Panc1 (cell line): ENCODE results near the gene NNT. TPM values are rescaled to one million over a fixed set of nuclear protein-coding genes. Genes with fewer than 3 reads are reported as not detected.

Source experiments
- ATAC-seq: fragments of 200-7000 bp; cut with Tn5 transposase; 2 replicates; pipeline ENCODE4 v1.9.1; 2020; ENCODE audit warnings: mild to moderate bottlenecking, moderate library complexity
- BruUV-seq: library from RNA; stranded (reverse); fragments of 400-500 nt; replicated peaks from 2 replicates; lab custom pipeline; 2021; lab: Mats Ljungman, UMichigan
- CTCF ChIA-PET: fragments of 300-600 bp; sonication (Branson Sonifier 250); formaldehyde crosslinking; loops from one replicate; lab custom pipeline; 2022; ENCODE audit warnings: antibody characterized with exemption; lab: Charles Lee
- POLR2A ChIA-PET: fragments of 300-600 bp; sonication (Branson Sonifier 250); formaldehyde crosslinking; loops from one replicate; lab custom pipeline; 2022; ENCODE audit warnings: antibody characterized with exemption; lab: Charles Lee
- DNase-seq: peaks from one replicate; pipeline ENCODE4 v3.0.0-alpha.2; 2010; ENCODE audit warnings: low read depth, low spot score
- H3K27ac ChIP-seq: 2 replicates; pipeline ENCODE4 v1.5.1; 2011; ENCODE audit warnings: mild to moderate bottlenecking, low read length, inconsistent platforms
- H3K27me3 ChIP-seq: fragments of 200-500 bp; sonication (Bioruptor generic); 2 replicates; pipeline ENCODE4 v1.6.0; 2014; ENCODE audit warnings: low read length, inconsistent platforms; ENCODE audit not compliant: control insufficient read depth, insufficient read depth
- H3K36me3 ChIP-seq: fragments of 200-500 bp; sonication (Bioruptor generic); 2 replicates; pipeline ENCODE4 v1.5.1; 2014; ENCODE audit warnings: inconsistent platforms, mild to moderate bottlenecking, low read length, moderate library complexity; ENCODE audit not compliant: control insufficient read depth, insufficient read depth
- H3K4me1 ChIP-seq: 2 replicates; pipeline ENCODE4 v1.5.1; 2011; ENCODE audit warnings: inconsistent platforms, mild to moderate bottlenecking, low read length, moderate library complexity; ENCODE audit not compliant: control insufficient read depth, insufficient read depth
- H3K4me3 ChIP-seq, 2 experiments: 2 replicates each; pipeline ENCODE4 v1.5.1; 2011 to 2012; ENCODE audit warnings: low read depth in 2 of 2, low read length in 2 of 2, mild to moderate bottlenecking in 2 of 2, inconsistent platforms in 1 of 2, moderate library complexity in 1 of 2
- H3K9me3 ChIP-seq: fragments of 200-500 bp; sonication (Bioruptor generic); 2 replicates; pipeline ENCODE4 v1.5.1; 2014; ENCODE audit warnings: low read depth, mild to moderate bottlenecking, inconsistent platforms, low read length, moderate library complexity; ENCODE audit not compliant: control insufficient read depth, insufficient read depth
- POLR2AphosphoS5 ChIP-seq: IDR thresholded peaks from 2 replicates; pipeline ENCODE4 v1.6.1; 2012; ENCODE audit warnings: mild to moderate bottlenecking, low read depth, low read length, moderate library complexity
- SIN3A ChIP-seq: IDR thresholded peaks from 2 replicates; pipeline ENCODE4 v1.6.1; 2012; ENCODE audit warnings: low read depth, mild to moderate bottlenecking, low read length, moderate library complexity, borderline replicate concordance; ENCODE audit not compliant: insufficient read depth
- TCF7L2 ChIP-seq: IDR thresholded peaks from 2 replicates; pipeline ENCODE4 v1.6.1; 2011; ENCODE audit warnings: mild to moderate bottlenecking, low read depth, low read length, inconsistent platforms
- in situ Hi-C: cut with HindIII; loops from 2 replicates; pipeline ENCODE4 v1.10.0; 2016; ENCODE audit warnings: low sequenced_read_pairs, low pct_unique_long_range_greater_than_20kb
- intact Hi-C: fragments of 100-400 bp; cut with micrococcal nuclease; formaldehyde crosslinking; loops from one replicate; pipeline ENCODE4 v1.10.0; 2022; ENCODE audit not compliant: unreplicated experiment
- total RNA-seq: library from RNA; stranded (reverse); gene quantifications from one replicate; pipeline ENCODE4 v1.2.1, GENCODE V29; 2021; ENCODE audit not compliant: unreplicated experiment
- TF ChIP-seq, protein P1 (sequence below), 2 experiments: IDR thresholded peaks; 2 replicates each; pipeline ENCODE4 v1.6.1; 2011 to 2012; ENCODE audit warnings: low read depth in 2 of 2, control low read depth in 1 of 2, low read length in 1 of 2, mild to moderate bottlenecking in 1 of 2, moderate library complexity in 1 of 2; ENCODE audit not compliant: insufficient read depth in 1 of 2
- TF ChIP-seq, protein P2 (sequence below): fragments of 450-650 bp; IDR thresholded peaks from 2 replicates; pipeline ENCODE4 v1.5.1; 2017; ENCODE audit warnings: mild to moderate bottlenecking

NNT gene
- total RNA-seq, 1 experiment from 2014 or later, result 78.7 TPM

DNA sequence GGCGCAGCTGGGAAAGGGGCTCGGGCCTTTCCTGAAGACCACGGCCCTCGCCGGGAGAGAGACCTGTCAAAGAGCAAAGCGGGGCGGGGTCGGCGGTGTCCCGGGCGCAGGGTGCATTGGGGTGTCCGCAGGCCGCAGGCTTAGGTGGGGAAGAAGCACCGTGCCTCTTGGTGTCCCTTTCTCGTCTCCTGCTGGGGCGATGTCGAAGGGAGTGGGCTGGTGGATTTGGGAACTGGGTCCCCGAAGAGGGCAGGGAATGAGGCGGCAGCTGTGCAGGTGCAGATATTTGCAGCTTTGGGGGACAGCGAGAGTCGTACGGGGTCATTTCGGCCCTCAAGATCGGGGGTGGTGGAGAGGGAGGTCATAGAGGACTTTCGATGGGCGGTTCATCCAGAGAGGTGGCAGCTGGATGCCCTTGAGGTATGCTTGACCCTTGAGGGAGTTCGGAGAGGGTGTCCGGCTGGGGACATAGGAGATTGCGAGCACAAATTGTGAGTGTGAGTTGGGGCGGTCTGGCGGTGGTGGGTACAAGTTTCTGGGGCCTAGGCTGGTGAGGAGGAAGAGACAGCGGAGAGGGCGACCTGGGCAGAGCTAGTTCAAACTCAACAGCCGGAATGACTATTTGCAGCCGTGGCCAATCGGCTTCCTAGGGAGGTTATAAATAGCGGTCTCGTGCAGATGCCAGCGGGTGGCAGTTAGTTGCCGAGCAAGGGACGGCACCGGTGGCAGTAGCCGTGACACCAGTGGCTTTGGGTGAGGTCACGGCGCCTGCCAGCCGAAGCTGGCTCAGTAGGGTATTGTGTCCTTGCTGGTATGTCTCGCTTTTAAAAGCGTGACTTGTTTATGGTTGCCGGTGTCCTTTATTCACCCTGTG is 601 bp downstream of the NNT start:
- no peaks in the 10 kb centered on the region; the same call in 1 of the 2 replicates for H3K9me3 ChIP-seq
- in situ Hi-C loops (no loop called here), intact Hi-C loops (loop anchor here (5.0 kb wide), 1 partner anchor 46 kb away; the partner anchor contains the start of gene PAIP1)
- TSS peak; percentile 62 for BruUV-seq
- ATAC-seq (peak; percentile 80), DNase-seq (peak; percentile 72)
- TF ChIP-seq POLR2AphosphoS5 (0 out of 2 replicates have a peak, but pooled peaks have one; percentile 54), SIN3A (0 out of 2 replicates have a peak, but pooled peaks have one; percentile 65), TCF7L2 (peak; percentile 53; the same call in 1 of the 2 replicates)
- TF ChIP-seq, protein P1, sequence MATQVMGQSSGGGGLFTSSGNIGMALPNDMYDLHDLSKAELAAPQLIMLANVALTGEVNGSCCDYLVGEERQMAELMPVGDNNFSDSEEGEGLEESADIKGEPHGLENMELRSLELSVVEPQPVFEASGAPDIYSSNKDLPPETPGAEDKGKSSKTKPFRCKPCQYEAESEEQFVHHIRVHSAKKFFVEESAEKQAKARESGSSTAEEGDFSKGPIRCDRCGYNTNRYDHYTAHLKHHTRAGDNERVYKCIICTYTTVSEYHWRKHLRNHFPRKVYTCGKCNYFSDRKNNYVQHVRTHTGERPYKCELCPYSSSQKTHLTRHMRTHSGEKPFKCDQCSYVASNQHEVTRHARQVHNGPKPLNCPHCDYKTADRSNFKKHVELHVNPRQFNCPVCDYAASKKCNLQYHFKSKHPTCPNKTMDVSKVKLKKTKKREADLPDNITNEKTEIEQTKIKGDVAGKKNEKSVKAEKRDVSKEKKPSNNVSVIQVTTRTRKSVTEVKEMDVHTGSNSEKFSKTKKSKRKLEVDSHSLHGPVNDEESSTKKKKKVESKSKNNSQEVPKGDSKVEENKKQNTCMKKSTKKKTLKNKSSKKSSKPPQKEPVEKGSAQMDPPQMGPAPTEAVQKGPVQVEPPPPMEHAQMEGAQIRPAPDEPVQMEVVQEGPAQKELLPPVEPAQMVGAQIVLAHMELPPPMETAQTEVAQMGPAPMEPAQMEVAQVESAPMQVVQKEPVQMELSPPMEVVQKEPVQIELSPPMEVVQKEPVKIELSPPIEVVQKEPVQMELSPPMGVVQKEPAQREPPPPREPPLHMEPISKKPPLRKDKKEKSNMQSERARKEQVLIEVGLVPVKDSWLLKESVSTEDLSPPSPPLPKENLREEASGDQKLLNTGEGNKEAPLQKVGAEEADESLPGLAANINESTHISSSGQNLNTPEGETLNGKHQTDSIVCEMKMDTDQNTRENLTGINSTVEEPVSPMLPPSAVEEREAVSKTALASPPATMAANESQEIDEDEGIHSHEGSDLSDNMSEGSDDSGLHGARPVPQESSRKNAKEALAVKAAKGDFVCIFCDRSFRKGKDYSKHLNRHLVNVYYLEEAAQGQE (IDR thresholded peaks at IDR 0.05; ENCODE audit: insufficient read depth in 1 of 2, low read depth in 2 of 2, low read length in 1 of 2), result no peak
- TF ChIP-seq, protein P2, sequence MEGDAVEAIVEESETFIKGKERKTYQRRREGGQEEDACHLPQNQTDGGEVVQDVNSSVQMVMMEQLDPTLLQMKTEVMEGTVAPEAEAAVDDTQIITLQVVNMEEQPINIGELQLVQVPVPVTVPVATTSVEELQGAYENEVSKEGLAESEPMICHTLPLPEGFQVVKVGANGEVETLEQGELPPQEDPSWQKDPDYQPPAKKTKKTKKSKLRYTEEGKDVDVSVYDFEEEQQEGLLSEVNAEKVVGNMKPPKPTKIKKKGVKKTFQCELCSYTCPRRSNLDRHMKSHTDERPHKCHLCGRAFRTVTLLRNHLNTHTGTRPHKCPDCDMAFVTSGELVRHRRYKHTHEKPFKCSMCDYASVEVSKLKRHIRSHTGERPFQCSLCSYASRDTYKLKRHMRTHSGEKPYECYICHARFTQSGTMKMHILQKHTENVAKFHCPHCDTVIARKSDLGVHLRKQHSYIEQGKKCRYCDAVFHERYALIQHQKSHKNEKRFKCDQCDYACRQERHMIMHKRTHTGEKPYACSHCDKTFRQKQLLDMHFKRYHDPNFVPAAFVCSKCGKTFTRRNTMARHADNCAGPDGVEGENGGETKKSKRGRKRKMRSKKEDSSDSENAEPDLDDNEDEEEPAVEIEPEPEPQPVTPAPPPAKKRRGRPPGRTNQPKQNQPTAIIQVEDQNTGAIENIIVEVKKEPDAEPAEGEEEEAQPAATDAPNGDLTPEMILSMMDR, result no peak
- H3K36me3 ChIP-seq, result no peaks in the 10 kb centered on the region; the same call in 1 of the 2 replicates
- CTCF ChIA-PET, result no interaction called here
- peak overlapping the region; percentile 97 for H3K27ac ChIP-seq
- peak overlapping the region; percentile 82 to 97 for H3K4me3 ChIP-seq
- H3K27me3 ChIP-seq, result no peaks in the 10 kb centered on the region
- peaks cover 14% of the 10 kb centered on the region for H3K4me1 ChIP-seq
- POLR2A ChIA-PET, result interaction anchor here (0.6 to 1.0 kb wide), 2 partner anchors 119 to 1964 kb away, joined by 3 to 5 read pairs; no protein-coding TSS in a partner anchor

DNA sequence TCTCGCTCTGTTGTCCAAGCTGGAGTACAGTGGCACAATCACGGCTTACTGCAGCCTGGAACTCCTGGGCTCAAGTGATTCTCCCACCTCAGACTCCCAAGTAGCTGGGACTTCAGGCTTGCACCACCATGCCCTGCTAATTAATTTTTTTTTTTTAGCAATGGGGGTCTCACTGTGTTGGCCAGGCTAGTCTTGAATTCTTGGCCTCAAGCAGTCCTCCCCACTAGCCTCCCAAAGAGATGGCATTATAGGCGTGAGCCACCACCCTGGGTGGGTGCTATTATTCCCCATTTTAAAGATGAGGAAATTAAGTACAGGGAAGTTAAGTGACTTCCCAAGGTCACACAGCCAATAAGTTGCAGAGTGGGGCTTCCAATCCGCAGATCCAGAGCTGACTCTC is 1.7 kb downstream of the NNT start:
- H3K4me1 ChIP-seq, result peaks cover 14% of the 10 kb centered on the region
- TF ChIP-seq, protein P2, result no peak
- TF ChIP-seq POLR2AphosphoS5, result no peak
- TF ChIP-seq TCF7L2, result no peak
- TF ChIP-seq SIN3A, result no peak
- TF ChIP-seq, protein P1 (IDR thresholded peaks at IDR 0.05; ENCODE audit: insufficient read depth in 1 of 2, low read depth in 2 of 2, low read length in 1 of 2), result no peak
- DNase-seq (no peak), ATAC-seq (no peak)
- POLR2A ChIA-PET, result no interaction called here
- BruUV-seq, result no TSS peak
- in situ Hi-C loops (no loop called here), intact Hi-C loops (loop anchor here (5.0 kb wide), 1 partner anchor 47 kb away; the partner anchor contains the start of gene PAIP1)
- H3K36me3 ChIP-seq, result no peaks in the 10 kb centered on the region; the same call in 1 of the 2 replicates
- H3K4me3 ChIP-seq, result no peak overlapping the region
- peak overlapping the region; percentile 97 for H3K27ac ChIP-seq
- CTCF ChIA-PET, result interaction anchor here (1.0 kb wide), 1 partner anchor 120 kb away, joined by 3 read pairs; no protein-coding TSS in a partner anchor
- H3K27me3 ChIP-seq, result no peaks in the 10 kb centered on the region
- no peaks in the 10 kb centered on the region; the same call in 1 of the 2 replicates for H3K9me3 ChIP-seq
